ENCODE measurements around the gene KDM6A.

KDM6A gene

DNA sequence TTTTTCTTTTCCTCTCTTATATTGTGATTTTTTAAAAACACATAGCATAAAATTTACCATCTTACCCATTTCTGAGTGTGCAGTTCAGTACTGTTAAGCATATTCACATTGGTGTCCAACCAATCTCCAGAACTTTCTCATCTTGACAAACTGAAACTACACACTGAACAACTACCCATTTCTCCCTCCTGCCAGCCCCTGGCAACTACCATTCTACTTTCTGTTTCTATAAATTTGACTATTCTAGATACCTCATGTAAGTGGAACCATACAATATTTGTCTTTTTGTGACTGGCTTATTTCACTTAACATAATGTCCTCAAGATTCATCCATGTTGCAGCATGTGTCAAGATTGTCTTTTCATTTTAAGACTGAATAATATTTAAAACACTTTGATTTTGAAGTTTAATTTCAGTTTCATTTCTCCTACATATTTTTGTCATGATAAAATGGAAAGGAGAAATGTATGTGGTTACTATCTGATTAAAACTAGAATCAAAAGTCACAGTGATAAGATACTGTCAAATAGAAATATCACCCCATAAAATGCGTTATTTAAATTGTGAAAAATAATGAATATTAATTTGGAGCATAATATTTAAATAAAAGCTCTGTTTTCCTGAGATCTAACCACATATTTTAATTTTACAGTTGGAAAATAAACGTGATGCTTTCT is 204.9 kb downstream of the KDM6A start:
- peak; percentile 55 for DNase-seq (ENCODE audit: low read depth)
- TF ChIP-seq, protein P1, sequence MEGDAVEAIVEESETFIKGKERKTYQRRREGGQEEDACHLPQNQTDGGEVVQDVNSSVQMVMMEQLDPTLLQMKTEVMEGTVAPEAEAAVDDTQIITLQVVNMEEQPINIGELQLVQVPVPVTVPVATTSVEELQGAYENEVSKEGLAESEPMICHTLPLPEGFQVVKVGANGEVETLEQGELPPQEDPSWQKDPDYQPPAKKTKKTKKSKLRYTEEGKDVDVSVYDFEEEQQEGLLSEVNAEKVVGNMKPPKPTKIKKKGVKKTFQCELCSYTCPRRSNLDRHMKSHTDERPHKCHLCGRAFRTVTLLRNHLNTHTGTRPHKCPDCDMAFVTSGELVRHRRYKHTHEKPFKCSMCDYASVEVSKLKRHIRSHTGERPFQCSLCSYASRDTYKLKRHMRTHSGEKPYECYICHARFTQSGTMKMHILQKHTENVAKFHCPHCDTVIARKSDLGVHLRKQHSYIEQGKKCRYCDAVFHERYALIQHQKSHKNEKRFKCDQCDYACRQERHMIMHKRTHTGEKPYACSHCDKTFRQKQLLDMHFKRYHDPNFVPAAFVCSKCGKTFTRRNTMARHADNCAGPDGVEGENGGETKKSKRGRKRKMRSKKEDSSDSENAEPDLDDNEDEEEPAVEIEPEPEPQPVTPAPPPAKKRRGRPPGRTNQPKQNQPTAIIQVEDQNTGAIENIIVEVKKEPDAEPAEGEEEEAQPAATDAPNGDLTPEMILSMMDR (IDR thresholded peaks at IDR 0.05; ENCODE audit: insufficient read depth, low read depth, low read length, missing control alignments), result no peak
- no peak overlapping the region for H3K4me3 ChIP-seq (ENCODE audit: low read depth, low read length)

DNA sequence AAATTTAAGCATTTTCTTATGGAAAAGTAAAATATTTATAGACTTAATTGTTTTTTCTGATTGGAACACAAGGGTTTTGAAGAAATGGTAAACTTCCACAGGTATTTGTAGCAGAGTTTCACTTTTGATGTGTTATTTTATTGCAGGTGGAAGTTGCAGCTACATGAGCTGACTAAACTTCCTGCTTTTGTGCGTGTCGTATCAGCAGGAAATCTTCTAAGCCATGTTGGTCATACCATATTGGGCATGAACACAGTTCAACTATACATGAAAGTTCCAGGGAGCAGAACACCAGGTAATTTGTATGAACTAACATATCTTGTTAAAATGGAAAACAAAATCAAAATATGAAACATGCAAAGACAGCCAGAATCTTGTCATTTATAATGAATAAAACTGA is 210.3 kb downstream of the KDM6A start:
- H3K4me3 ChIP-seq (ENCODE audit: low read depth, low read length), result no peak overlapping the region
- DNase-seq (ENCODE audit: low read depth), result no peak
- TF ChIP-seq, protein P1 (IDR thresholded peaks at IDR 0.05; ENCODE audit: insufficient read depth, low read depth, low read length, missing control alignments), result no peak

DNA sequence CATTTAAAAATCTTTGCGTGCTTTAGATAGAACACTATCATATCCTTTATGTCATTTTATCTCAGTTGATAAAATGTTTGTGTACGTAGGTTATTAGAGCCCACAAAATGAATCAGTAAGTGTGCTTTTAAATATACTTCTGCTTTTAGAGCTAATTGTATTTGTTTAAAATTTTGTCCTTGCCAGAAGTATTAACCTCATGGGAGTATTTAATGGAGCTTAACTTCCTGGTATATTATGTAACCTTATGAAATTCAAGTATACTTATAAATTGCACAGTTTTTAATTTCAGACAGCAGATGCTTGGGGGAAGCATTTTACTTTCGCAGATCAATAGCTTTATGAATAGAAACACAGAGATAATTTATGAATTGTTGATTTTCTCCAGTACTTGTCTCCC is 237.5 kb downstream of the KDM6A start:
- TF ChIP-seq, protein P1 (IDR thresholded peaks at IDR 0.05; ENCODE audit: insufficient read depth, low read depth, low read length, missing control alignments), result no peak
- no peak for DNase-seq (ENCODE audit: low read depth)
- H3K4me3 ChIP-seq (ENCODE audit: low read depth, low read length), result no peak overlapping the region

DNA sequence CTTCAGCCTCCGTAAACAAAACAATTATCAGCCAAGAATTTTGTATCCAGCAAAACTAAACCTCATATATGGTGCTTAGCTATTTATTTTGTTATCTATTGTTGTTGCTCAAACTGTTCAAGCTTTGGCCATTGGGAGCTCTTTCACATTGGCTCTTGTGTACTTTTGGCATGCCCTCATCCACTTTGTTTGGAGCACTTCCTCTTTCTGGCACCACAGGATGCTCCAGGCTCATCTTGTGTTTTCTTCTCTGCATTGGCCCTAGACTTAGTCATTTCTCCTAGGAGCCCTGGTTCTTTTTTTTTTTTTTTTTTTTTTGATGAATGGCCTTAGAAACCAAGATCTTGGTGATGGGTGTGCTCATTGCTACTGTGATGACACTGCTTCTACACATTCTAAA is 253.2 kb downstream of the KDM6A start:
- no peak overlapping the region for H3K4me3 ChIP-seq (ENCODE audit: low read depth, low read length)
- DNase-seq (ENCODE audit: low read depth), result no peak

DNA sequence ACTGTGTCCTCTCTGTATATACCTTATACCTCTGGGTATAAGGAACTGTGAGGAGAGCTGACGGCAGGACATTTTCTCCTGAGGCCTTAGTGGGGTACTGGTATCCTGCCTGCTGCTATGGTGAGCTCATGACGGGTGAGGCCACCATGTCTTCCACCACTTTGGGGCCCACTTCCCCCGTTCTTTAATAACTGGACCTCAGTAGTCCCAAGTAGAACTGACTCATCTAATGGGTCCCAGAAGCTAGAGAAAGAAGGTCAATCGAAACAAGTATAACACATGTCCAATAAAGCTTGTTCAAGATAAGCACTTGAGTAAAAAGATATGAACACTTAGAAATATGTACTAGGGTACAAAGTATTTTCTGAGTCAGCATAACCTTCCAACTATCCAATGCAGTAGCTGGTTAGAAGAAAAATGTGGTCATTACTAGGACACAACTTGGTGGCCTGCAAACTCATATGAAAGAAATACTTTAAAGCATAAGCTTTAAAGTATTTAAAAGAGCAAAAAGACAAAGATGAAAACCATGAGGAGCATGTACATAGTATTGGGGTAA is 256.0 kb downstream of the KDM6A start:
- TF ChIP-seq, protein P1 (IDR thresholded peaks at IDR 0.05; ENCODE audit: insufficient read depth, low read depth, low read length, missing control alignments), result no peak
- DNase-seq (ENCODE audit: low read depth), result no peak
- no peak overlapping the region for H3K4me3 ChIP-seq (ENCODE audit: low read depth, low read length)

More for the DNA sequence above, 253.2 kb downstream of the KDM6A start:
- TF ChIP-seq, protein P1 (IDR thresholded peaks at IDR 0.05; ENCODE audit: insufficient read depth, low read depth, low read length, missing control alignments), result no peak

DNA sequence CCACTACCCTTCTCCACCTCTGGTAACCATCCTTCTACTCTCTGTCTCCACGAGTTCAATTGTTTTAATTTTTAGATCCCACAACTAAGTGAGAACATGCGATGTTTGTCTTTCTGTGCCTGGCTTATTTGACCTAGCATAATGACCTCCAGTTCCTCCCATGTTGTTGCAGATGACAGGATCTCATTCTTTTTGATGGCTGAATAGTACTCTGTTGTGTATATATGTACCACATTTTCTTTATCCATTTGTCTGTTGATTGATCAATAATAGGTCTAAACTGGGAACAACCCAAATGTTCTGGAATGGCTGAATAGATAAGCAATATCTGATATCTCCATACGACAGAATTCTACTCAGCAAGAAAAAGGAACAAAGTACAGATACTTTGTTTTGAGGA is 260.5 kb downstream of the KDM6A start:
- DNase-seq (ENCODE audit: low read depth), result no peak
- TF ChIP-seq, protein P1 (IDR thresholded peaks at IDR 0.05; ENCODE audit: insufficient read depth, low read depth, low read length, missing control alignments), result no peak
- H3K4me3 ChIP-seq (ENCODE audit: low read depth, low read length), result no peak overlapping the region

DNA sequence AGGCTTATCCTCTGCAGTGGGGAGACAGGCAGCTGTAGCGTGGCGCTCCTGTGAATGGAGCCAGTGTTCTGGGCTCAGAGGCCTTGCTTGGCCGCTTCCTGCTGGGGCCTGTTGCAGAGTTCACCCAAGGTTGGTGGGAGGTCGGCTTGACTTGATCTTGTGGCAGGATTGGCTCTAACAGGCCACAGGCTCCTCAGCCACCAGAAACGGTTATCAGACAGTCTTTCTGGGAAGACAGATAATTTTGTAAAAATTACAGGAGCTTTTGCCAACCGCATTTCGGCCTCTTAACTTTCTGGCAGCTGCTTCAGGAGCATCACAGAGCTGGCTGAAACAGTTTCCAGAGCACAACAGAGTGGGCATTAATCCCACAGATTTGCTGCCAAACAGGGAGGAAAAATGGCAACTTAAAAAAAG is 261.3 kb downstream of the KDM6A start:
- DNase-seq (ENCODE audit: low read depth), result no peak
- no peak overlapping the region for H3K4me3 ChIP-seq (ENCODE audit: low read depth, low read length)
- TF ChIP-seq, protein P1 (IDR thresholded peaks at IDR 0.05; ENCODE audit: insufficient read depth, low read depth, low read length, missing control alignments), result no peak

All from GM12865 (cell line).